ENCODE data around the gene HIRA.

DNA sequence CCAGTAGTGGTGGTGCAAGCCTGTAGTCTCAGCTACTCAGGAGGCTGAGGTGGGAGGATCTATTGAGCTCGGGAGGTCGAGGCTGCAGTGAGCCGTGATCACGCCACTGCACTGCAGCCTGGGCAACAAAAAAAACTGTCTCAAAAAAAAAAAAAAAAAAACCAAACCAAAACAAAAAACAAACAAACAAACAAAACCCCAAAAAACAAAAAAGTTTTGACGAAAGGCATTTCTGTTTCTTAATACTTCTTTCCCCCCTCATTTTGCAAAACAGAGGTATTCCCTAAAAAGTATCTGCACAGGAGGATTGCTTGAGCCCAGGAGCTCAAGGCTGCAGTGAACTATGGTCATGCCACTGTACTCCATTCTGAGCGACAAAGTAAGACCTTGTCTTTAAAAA, 11.2 kb downstream of the HIRA start:
- TF ChIP-seq, protein P1, sequence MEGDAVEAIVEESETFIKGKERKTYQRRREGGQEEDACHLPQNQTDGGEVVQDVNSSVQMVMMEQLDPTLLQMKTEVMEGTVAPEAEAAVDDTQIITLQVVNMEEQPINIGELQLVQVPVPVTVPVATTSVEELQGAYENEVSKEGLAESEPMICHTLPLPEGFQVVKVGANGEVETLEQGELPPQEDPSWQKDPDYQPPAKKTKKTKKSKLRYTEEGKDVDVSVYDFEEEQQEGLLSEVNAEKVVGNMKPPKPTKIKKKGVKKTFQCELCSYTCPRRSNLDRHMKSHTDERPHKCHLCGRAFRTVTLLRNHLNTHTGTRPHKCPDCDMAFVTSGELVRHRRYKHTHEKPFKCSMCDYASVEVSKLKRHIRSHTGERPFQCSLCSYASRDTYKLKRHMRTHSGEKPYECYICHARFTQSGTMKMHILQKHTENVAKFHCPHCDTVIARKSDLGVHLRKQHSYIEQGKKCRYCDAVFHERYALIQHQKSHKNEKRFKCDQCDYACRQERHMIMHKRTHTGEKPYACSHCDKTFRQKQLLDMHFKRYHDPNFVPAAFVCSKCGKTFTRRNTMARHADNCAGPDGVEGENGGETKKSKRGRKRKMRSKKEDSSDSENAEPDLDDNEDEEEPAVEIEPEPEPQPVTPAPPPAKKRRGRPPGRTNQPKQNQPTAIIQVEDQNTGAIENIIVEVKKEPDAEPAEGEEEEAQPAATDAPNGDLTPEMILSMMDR (IDR thresholded peaks at IDR 0.05): no peak
- no peak for TF ChIP-seq POLR2A (IDR thresholded peaks at IDR 0.05)
